GM18858 (cell line): ENCODE data around the gene OR6K3.
"Not testable (repeated sequence)": the region's sequence is repeated elsewhere in the genome, so short reads cannot be mapped to it uniquely, and the experiment has no call there.

Source experiments
- ATAC-seq: cut with Tn5 transposase; IDR thresholded peaks from one replicate; pipeline ENCODE4 v1.9.1; 2021; ENCODE audit not compliant: unreplicated experiment

OR6K3 gene

GRCh38 chr1:158720620-158721019 is at the start of gene OR6K3:
TSS of gene OR6K3 (minus strand) at chr1:158720720. CDS start at chr1:158718115, 2,605 bp downstream.
- ATAC-seq: no peak

GRCh38 chr1:158754420-158754819 is 33.9 kb upstream of the OR6K3 start, which contains the start of gene OR6K6:
TSS of gene OR6K6 (plus strand) at chr1:158754720. CDS start at chr1:158754888, 168 bp downstream.
- ATAC-seq: no peak

GRCh38 chr1:158752155-158752712 is 31.7 kb upstream of the OR6K3 start:
- no peak for ATAC-seq

GRCh38 chr1:158735848-158736247 is 15.3 kb upstream of the OR6K3 start:
- ATAC-seq: no peak

- ATAC-seq: no peak
These were observed 12.0 kb upstream of the OR6K3 start for GRCh38 chr1:158732524-158732923.

- no peak for ATAC-seq
These were observed 11.2 kb upstream of the OR6K3 start for GRCh38 chr1:158731707-158732106.

- no peak for ATAC-seq
These were observed 9.9 kb upstream of the OR6K3 start for GRCh38 chr1:158730453-158730852.

GRCh38 chr1:158728510-158729225 is 8.1 kb upstream of the OR6K3 start:
- ATAC-seq: no peak

- ATAC-seq: no peak
These were observed 3.9 kb upstream of the OR6K3 start for GRCh38 chr1:158724442-158724841.

GRCh38 chr1:158719664-158720063 is 856 bp downstream of the OR6K3 start:
- ATAC-seq: no peak

- no peak for ATAC-seq
These were observed 3.2 kb downstream of the OR6K3 start for GRCh38 chr1:158717344-158717743.

GRCh38 chr1:158716335-158716734 is 4.2 kb downstream of the OR6K3 start:
- ATAC-seq: no peak

- no peak for ATAC-seq
These were observed 5.8 kb downstream of the OR6K3 start for GRCh38 chr1:158714754-158715153.

GRCh38 chr1:158711098-158711497 is 9.4 kb downstream of the OR6K3 start:
- ATAC-seq: no peak

GRCh38 chr1:158706096-158706495 is 14.4 kb downstream of the OR6K3 start:
- ATAC-seq: no peak

GRCh38 chr1:158700552-158700951 is 20.0 kb downstream of the OR6K3 start, which contains the start of gene OR6K2:
TSS of gene OR6K2 (minus strand) at chr1:158700652. CDS start at chr1:158700652, 0 bp downstream.
- no peak for ATAC-seq

GRCh38 chr1:158694596-158694995 is 25.9 kb downstream of the OR6K3 start:
- no peak for ATAC-seq

- ATAC-seq: no peak
These were observed 28.2 kb downstream of the OR6K3 start for GRCh38 chr1:158692356-158692755.

- no peak for ATAC-seq
These were observed 28.6 kb downstream of the OR6K3 start for GRCh38 chr1:158691907-158692306.

GRCh38 chr1:158691149-158691548 is 29.4 kb downstream of the OR6K3 start:
- ATAC-seq: not testable (repeated sequence)

GRCh38 chr1:158689875-158690274 is 30.6 kb downstream of the OR6K3 start:
- ATAC-seq: no peak

GRCh38 chr1:158689110-158689509 is 31.4 kb downstream of the OR6K3 start:
- ATAC-seq: no peak

GRCh38 chr1:158688343-158688742 is 32.2 kb downstream of the OR6K3 start:
- ATAC-seq: not testable (repeated sequence)
